Body of pancreas (tissue), 4 donors: Measurements from ENCODE around the gene PRELP.

Experiments used
- POLR2A ChIP-seq, 3 donors: fragments of 450-650 bp; IDR thresholded peaks; one replicate each; pipeline ENCODE4 v1.6.1; 2016; ENCODE audit warnings: antibody characterized with exemption in 3 of 3, mild to moderate bottlenecking in 2 of 3
- TF ChIP-seq, protein P1 (sequence below), 7 experiments: fragments of 450-650 bp in 4 of 7; fragments of 200-600 bp in 3 of 7; sonication (generic) in 3 of 7; IDR thresholded peaks; one replicate each; pipeline ENCODE4 v1.5.1; 2016 to 2019; ENCODE audit warnings: antibody characterized with exemption in 7 of 7

GRCh38 chr1:203495845-203496244 lies 20.2 kb downstream of the PRELP start:
- TF ChIP-seq, protein P1, sequence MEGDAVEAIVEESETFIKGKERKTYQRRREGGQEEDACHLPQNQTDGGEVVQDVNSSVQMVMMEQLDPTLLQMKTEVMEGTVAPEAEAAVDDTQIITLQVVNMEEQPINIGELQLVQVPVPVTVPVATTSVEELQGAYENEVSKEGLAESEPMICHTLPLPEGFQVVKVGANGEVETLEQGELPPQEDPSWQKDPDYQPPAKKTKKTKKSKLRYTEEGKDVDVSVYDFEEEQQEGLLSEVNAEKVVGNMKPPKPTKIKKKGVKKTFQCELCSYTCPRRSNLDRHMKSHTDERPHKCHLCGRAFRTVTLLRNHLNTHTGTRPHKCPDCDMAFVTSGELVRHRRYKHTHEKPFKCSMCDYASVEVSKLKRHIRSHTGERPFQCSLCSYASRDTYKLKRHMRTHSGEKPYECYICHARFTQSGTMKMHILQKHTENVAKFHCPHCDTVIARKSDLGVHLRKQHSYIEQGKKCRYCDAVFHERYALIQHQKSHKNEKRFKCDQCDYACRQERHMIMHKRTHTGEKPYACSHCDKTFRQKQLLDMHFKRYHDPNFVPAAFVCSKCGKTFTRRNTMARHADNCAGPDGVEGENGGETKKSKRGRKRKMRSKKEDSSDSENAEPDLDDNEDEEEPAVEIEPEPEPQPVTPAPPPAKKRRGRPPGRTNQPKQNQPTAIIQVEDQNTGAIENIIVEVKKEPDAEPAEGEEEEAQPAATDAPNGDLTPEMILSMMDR (IDR thresholded peaks at IDR 0.05), result no peak
- TF ChIP-seq POLR2A (IDR thresholded peaks at IDR 0.05), result no peak
